LoVo (cell line): ENCODE results near the gene MSH5.
A peak's percentile ranks its signal among the peaks of the same experiment; 100 is the strongest.
"Not testable (repeated sequence)": the region's sequence is repeated elsewhere in the genome, so short reads cannot be mapped to it uniquely, and the experiment has no call there.

Experiments used
- DNase-seq: peaks from one replicate; pipeline ENCODE4 v3.0.0-alpha.2; 2016; ENCODE audit warnings: low spot score

The MSH5 gene

GRCh38 chr6:31739639-31740396 is at the start of gene MSH5:
Gene MSH5, plus strand, starts transcription at chr6:31740005. Its CDS starts 462 bp downstream, at chr6:31740467.
- DNase-seq = peak; percentile 99

DNA sequence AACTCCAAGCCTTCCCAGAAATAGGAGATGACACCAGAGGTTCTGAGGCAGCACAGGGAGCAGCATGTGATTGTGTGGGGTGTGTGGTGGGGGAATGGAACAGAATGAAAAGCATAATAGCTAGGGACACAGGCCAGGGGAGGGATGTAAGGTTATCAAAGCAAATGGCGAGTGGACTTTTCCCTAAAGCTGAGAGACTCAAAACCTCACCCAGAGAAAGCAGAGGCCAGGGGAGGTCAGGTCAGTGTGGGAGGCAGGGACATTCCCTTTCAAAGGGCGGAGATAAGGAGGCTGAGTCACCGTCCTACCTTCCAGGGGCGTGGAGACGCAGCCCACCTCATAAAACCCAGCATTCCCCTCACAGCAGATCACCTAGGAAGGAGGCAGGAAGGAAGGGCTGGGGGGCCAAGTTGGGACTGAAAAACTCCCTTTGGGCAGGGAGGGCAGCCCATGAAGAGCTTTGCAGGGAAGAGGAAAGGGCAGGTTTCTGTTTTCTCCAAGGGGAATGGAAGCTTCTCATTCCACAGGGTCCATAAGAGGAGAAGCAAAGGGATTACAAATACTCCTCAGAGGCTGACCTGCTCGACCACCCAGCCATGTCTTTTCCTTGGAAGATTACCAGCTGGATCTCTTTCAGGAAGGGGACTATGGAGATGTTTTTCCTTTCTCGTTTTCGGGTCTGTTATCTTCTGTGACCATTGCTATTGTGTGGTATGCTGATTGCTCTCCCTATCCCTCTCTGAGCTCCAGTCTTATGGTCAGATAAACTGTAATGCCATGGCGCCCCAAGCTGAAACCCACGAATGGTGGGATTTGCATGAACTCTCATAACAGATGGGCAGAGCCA is 49.4 kb upstream of the MSH5 start:
- peak; percentile 54 for DNase-seq

DNA sequence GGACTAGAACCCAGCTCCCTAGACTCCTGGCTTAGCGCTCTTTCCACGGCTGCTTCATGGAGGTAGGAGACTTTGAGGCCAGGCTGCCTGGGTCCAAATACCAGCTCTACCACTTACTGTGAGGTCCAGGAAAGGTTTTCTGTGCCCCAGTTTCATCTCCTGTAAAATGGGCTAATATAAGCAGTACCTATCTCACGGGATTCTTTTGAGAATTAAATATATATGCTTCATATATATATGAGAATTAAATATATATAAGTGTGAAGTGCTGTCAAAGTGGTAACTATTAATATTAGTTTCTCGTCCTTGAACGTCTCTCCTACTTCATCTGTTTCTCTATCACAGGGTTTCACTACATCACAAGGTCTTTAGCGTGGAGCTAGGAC is 48.7 kb upstream of the MSH5 start:
- no peak for DNase-seq

- DNase-seq = no peak
Observed at GRCh38 chr6:31691564-31692108, 48.2 kb upstream of the MSH5 start.

GRCh38 chr6:31692353-31692752 is 47.5 kb upstream of the MSH5 start:
- no peak for DNase-seq

GRCh38 chr6:31692886-31693285 is 46.9 kb upstream of the MSH5 start:
- DNase-seq = no peak

GRCh38 chr6:31693535-31693934 is 46.3 kb upstream of the MSH5 start:
- no peak for DNase-seq

DNA sequence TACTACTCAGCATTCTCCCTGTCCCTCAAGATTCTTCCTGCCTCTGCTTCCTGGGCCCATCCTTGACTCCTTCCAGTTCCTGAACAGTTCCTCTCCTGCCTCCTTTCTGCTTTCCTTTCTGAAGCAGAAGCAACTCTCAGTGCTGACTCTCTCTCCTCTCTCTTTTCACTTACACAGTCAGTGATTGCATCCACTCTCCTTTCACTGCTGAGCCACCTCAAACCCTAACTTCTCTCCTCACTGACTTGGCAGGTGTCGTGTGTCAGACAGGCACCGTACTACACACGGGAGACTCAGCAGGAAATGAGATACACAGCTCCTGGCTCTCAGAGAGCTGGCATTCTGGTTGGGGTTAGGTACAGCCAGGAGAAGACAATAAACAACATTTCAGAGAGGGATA is 42.2 kb upstream of the MSH5 start:
- DNase-seq = no peak

DNA sequence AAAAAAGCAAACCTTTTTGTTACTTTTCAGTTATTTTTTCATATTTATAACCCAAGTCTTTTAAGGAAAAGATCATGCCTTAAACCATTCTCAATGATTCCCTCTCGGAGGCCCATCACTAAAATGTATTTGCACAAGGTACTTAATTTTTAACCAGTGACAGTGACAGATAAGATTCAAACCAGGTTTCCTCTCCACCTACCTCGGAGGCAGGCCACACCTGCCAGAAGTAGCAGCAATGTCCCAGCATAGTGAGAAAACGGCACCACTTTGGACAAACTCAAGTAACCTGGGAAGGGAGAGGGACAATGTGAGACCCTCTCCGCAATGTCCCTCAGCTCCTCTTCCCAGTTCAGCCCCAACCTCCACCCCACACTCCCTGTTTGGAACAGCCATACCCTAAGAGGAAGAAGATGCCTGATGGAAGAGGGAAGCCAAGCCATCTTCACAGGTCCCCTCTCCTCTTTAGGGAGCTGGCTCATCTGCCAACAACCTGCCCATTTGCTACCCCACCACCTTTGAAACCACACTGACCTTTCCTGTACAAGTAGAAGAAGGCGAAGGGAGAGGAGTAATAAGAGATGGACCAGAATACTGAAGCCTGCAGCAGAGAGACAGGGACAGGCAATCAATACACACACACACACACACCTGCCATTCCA is 38.9 kb upstream of the MSH5 start:
- DNase-seq = no peak

DNA sequence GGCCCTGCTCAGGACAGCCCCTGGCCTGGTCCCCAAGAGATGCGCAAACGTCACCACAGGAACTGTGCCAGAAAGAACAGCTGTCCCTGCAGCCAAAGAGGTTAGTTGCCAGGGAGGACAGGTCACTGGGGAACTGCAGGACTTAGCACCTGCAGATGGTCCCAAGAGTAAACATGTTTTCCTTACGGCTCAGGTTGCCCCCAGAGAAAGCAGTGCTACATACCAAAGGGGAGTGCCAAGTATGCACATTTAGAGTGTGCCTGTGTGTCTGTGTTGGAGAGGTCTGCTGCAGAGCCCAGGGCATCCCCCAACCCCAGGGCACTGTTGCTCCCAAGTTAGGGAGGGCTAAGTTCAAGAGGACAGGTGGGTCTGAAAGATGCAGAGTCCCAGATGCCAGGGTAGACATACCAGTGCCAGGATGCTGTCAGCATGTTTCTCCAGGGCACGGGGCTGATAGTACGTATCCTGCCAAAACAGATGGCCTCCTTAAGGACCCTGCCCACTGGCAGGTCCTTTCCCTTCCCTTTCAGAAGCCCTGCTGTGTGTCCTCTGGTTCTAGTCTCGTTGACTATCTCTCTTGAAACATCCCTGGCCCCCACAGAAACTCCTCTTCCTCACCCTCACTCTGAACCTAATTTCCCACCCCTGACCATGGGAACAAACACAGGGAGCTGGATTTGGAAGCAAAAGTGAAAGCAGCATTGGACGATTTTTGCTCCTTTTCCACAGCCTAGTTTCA is 38.0 kb upstream of the MSH5 start:
- DNase-seq = no peak

DNA sequence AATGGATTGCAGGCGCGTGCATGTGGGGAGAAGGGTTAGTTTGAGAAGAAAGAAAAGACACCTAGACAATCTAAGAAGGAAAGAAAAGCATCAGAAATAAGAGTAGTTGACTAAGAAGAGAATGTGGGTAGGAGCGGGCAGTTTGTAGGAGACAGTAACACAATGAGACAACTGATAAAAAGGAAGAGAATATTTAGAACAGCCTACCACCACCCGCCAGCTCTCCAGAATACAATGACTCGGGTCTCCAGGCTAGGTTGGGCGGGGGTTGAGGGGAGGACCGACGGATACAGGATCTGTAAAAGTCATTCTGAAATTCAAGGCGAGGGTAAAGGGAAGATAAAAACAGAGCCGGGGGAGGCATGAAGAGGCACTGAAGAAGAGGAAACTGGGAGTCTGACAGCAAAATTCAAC is 37.4 kb upstream of the MSH5 start:
- DNase-seq = no peak

GRCh38 chr6:31702819-31703716 is 36.7 kb upstream of the MSH5 start, which contains the start of gene ABHD16A:
Gene ABHD16A, minus strand, starts transcription at chr6:31703324. Its CDS starts 43 bp downstream, at chr6:31703281.
- DNase-seq = peak; percentile 95

GRCh38 chr6:31705931-31706330 is 33.9 kb upstream of the MSH5 start:
- DNase-seq = no peak

GRCh38 chr6:31706599-31706998 is 33.2 kb upstream of the MSH5 start, which contains the start of gene LY6G6F:
Gene LY6G6F, plus strand, starts transcription at chr6:31706866. Its CDS starts 41 bp downstream, at chr6:31706907.
- no peak for DNase-seq

DNA sequence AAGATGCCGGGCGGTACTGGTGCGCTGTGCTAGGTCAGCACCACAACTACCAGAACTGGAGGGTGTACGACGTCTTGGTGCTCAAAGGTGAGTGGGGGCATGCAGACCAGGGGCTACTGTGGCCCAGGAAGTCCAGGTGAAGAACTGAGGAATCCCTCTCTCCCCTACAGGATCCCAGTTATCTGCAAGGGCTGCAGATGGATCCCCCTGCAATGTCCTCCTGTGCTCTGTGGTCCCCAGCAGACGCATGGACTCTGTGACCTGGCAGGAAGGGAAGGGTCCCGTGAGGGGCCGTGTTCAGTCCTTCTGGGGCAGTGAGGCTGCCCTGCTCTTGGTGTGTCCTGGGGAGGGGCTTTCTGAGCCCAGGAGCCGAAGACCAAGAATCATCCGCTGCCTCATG is 32.1 kb upstream of the MSH5 start:
- DNase-seq = no peak

- no peak for DNase-seq
Observed at GRCh38 chr6:31708224-31708623, 31.6 kb upstream of the MSH5 start.

DNA sequence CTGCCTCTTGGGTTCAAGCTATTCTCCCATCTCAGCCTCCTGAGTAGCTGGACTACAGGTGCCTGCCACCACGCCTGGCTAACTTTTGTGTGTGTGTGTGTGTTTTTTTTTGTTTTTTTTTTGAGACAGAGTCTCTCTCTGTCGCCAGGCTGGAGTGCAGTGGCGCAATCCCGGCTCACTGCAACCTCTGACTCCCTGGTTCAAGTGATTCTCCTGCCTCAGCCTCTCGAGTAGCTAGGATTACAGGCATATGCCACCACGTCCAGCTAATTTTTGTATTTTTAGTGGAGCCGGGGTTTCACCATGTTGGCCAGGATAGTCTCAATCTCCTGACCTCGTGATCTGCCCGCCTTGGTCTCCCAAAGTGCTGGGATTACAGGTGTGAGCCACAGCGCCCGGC is 30.6 kb upstream of the MSH5 start:
- not testable (repeated sequence) for DNase-seq

DNA sequence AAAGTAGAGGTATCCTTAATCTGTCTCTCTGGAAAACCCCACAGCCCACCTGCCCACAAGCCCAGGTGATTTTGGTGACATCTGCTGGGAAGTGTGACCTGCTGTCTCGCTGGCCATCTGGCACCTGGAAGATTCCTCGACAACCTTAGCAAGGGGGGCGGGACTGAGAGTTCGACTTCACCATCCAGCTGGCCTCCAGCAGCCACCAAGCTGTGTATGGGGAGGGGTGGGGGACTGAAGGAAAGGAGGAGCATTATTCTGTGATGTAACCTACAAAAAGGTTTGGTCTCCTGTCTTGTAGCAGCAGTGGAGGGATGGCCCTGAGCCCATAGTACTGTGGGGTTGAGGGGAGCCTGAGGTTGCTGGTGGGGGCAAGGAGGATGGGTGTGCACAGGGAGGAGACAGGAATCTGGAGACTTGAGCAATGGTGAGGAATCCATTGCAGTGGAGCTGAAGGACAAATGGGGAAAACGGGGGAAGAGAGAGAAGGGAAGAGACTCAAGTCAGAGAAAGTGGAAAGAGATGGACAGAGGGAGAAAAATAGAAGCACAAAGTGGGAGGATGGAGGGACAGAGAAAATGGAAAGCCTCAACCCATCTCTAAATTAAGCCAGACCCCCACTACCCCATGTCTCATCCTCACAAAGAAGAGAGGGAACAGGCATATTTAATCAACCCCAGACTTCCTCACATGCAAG is 29.1 kb upstream of the MSH5 start:
- DNase-seq = no peak

DNA sequence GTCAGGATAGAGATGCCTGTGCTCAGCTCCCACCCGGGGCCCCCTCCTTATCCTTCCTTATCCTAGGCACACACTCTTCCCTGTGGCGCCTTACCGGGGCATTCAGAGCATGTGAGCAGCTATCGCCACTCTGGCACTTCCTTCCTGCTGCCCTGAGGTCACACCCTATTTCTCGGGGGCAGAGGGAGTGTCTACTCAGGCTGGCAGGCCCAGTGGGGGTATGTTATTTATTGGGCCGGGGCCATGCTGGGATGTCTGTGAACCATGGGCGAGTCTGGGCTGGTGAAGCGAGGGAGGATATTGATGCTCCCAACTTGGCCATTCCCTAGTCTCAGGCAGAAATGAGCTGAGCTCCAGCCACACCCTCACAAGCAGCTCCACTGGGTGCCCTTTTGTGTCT is 28.6 kb upstream of the MSH5 start:
- DNase-seq = peak; percentile 57

- DNase-seq = no peak
Observed at GRCh38 chr6:31712296-31712695, 27.5 kb upstream of the MSH5 start.
